ENCODE results near the gene DGAT2. TPM values are rescaled to one million over a fixed set of nuclear protein-coding genes. Genes with fewer than 3 reads are reported as not detected.
A peak's percentile ranks its signal among the peaks of the same experiment; 100 is the strongest.

Gene DGAT2
- total RNA-seq, 6 donors from 2014 or later = 2.1 to 17.3 (median 10.4) TPM

DNA sequence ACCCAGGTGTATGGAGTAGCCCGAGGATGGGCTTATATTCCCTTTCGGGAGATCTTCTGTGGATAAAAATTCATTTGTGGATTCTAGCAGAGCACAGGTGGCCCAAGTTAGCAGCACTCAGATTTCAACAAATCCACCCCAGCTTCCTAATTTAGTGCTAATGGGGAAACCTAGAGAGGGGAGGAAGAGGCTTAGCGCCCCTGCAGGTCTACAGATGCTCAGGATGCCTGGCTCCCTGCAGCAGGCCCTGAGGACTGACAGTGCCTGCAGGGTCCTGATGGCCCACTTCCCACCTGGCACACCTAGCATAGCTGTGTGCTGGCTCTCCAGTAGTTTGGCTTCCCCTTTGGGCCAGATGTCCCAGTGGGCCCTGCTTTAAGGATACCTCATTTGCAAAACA is 6.5 kb downstream of the DGAT2 start:
- Histone ChIP-seq H3K27ac (peak overlapping the region in 1 of 4 donors; percentile 81), H3K9me3 (no peaks in the 10 kb centered on the region), H3K4me3 (no peak overlapping the region), H3K36me3 (no peaks in the 10 kb centered on the region), H3K27me3 (no peaks in the 10 kb centered on the region), H3K4me1 (peaks cover 5 to 23% (median 11%) of the 10 kb centered on the region in 4 donors)
- 93 to 98% methylated on average over 3 of the region's 3 CpGs for WGBS, 2 donors
- ATAC-seq (ENCODE audit: low FRiP score in 2 of 2) (no peak), DNase-seq (no peak)
- no peak for TF ChIP-seq POLR2A (IDR thresholded peaks at IDR 0.05)
- no peak for TF ChIP-seq EP300 (IDR thresholded peaks at IDR 0.05)
- TF ChIP-seq, protein P1, sequence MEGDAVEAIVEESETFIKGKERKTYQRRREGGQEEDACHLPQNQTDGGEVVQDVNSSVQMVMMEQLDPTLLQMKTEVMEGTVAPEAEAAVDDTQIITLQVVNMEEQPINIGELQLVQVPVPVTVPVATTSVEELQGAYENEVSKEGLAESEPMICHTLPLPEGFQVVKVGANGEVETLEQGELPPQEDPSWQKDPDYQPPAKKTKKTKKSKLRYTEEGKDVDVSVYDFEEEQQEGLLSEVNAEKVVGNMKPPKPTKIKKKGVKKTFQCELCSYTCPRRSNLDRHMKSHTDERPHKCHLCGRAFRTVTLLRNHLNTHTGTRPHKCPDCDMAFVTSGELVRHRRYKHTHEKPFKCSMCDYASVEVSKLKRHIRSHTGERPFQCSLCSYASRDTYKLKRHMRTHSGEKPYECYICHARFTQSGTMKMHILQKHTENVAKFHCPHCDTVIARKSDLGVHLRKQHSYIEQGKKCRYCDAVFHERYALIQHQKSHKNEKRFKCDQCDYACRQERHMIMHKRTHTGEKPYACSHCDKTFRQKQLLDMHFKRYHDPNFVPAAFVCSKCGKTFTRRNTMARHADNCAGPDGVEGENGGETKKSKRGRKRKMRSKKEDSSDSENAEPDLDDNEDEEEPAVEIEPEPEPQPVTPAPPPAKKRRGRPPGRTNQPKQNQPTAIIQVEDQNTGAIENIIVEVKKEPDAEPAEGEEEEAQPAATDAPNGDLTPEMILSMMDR (IDR thresholded peaks at IDR 0.05) = no peak
- TF ChIP-seq POLR2AphosphoS5 (IDR thresholded peaks at IDR 0.05) = no peak

DNA sequence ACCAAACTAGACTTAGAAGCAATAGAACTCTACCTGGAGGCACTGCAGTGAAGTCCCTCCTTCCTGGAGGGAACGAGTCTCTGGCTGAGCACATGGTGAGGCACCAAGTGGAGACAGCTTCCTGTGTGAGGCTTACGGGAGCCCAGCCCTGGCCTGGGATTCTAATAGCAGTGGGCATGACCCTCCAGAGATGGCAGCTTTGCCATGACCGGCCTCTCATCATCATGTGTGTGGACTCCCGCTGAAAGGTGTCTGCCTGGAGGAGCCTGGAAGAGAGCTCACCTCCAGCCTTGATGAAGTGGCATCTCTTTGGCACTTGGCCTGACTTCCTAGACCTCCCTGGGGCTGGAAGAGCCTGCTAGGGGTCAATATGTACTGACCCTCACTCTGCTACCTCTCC is 8.0 kb downstream of the DGAT2 start:
- ATAC-seq (ENCODE audit: low FRiP score in 2 of 2) = no peak
- WGBS, 2 donors = 94% methylated on average over 4 of the region's 4 CpGs; no CpG with 5 or more reads in 1 of the 2 donors
- no peaks in the 10 kb centered on the region for H3K36me3 ChIP-seq

DNA sequence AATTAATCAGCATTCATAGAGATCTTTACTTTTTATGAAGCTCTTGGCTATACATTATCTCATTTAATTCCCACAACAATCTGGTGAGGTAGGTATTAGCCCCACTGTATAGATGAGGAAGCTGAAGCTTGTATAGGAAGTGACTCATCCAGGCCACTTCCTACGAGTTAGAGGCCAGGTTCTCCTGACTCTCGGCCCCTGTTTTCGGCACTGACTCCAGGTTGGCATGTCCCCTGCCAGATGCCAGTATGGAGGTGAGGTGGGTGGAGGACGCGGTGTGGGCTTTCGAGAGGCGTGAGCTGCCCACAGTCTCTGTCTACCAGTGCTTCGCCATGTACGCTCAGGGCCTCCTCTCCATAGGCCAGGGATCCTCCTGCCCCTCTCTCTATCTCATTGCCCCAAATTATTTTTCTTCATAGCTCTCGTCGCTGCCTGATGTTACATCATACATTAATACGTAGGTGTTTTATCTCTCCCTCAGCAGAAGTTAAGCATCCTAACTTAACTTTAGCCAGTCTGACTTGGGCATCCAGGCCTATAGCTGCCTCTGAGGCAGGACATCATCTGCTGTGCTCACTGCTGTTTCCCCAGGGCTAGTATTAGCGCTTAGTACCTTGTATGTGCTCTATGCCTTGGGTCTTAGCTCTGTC is 9.0 kb downstream of the DGAT2 start:
- WGBS, 2 donors = 77 to 85% methylated on average over 13 of the region's 13 CpGs
- ATAC-seq (ENCODE audit: low FRiP score in 2 of 2) (peak in 1 of 2 donors; percentile 53), DNase-seq (peak in 1 of 2 donors; percentile 56)
- H3K4me3 ChIP-seq = no peak overlapping the region
- H3K27ac ChIP-seq = peak overlapping the region in 3 of 4 donors; percentile 10 to 76 (median 61)
- no peaks in the 10 kb centered on the region for H3K9me3 ChIP-seq
- TF ChIP-seq, protein P1 (IDR thresholded peaks at IDR 0.05) = no peak
- no peak for TF ChIP-seq POLR2AphosphoS5 (IDR thresholded peaks at IDR 0.05)
- no peak for TF ChIP-seq POLR2A (IDR thresholded peaks at IDR 0.05)
- no peak for TF ChIP-seq EP300 (IDR thresholded peaks at IDR 0.05)
- peaks cover 0 to 5% (median 1%) of the 10 kb centered on the region in 4 donors for H3K4me1 ChIP-seq
- no peaks in the 10 kb centered on the region for H3K36me3 ChIP-seq
- H3K27me3 ChIP-seq = no peaks in the 10 kb centered on the region

More for the DNA sequence above, 8.0 kb downstream of the DGAT2 start:
- Histone ChIP-seq H3K9me3 (no peaks in the 10 kb centered on the region), H3K4me3 (no peak overlapping the region), H3K4me1 (peaks cover under 1 to 10% (median 5%) of the 10 kb centered on the region in 4 donors), H3K27me3 (no peaks in the 10 kb centered on the region), H3K27ac (peak overlapping the region in 2 of 4 donors; percentile 52 to 76)
- TF ChIP-seq POLR2A (IDR thresholded peaks at IDR 0.05) = no peak
- TF ChIP-seq, protein P1 (IDR thresholded peaks at IDR 0.05) = no peak
- no peak for TF ChIP-seq EP300 (IDR thresholded peaks at IDR 0.05)
- TF ChIP-seq POLR2AphosphoS5 (IDR thresholded peaks at IDR 0.05) = no peak
- DNase-seq = no peak

DNA sequence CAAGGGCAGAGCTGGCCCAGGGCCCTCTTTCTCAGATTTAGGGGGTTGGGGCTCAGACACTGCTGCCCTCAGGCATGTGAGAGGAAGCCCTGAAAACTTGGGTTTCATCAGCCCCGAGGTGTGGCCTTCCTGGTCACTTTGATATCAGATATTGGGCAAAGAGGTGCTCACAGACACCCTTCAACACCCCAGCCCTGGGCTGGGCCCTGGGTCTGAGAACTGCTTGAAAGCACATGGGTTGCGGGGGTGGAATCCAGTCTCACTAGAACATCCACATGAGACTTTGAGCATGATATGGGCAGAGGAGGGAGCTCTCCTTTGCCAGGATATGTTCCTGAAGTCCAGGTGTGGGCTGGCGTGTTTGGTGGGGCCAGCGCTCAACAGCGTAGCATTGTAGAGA is 10.4 kb downstream of the DGAT2 start:
- ATAC-seq (ENCODE audit: low FRiP score in 2 of 2) (no peak), DNase-seq (no peak)
- no peak for TF ChIP-seq POLR2AphosphoS5 (IDR thresholded peaks at IDR 0.05)
- TF ChIP-seq EP300 (IDR thresholded peaks at IDR 0.05) = no peak
- TF ChIP-seq POLR2A (IDR thresholded peaks at IDR 0.05) = no peak
- Histone ChIP-seq H3K9me3 (no peaks in the 10 kb centered on the region), H3K27ac (no peak overlapping the region), H3K4me3 (no peak overlapping the region), H3K36me3 (no peaks in the 10 kb centered on the region), H3K4me1 (peaks cover 0 to 5% (median 1%) of the 10 kb centered on the region in 4 donors), H3K27me3 (no peaks in the 10 kb centered on the region)
- 79 to 84% methylated on average over 5 of the region's 5 CpGs for WGBS, 2 donors

DNA sequence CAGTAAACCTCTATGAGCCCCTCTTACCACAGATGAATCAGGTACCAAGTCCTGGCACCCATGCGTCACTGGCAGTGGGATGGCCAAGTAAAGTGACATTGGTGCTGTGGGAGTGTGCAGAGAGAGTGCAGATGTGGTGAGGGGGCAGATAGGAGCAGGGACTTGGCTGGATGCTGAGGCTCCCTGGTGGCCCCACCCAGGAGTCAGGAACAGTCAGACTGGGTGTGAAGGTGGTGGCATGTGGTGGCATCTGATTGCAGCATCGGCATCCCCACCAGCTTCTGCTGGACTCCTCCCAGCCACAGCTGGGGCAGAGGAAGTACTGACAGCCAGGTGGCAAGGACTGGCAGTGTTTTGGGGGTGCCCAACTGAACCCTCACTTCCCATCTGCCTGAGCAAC is 11.4 kb downstream of the DGAT2 start:
- no peak overlapping the region for H3K27ac ChIP-seq
- TF ChIP-seq, protein P1 (IDR thresholded peaks at IDR 0.05) = no peak
- H3K4me1 ChIP-seq = peaks cover 0 to 5% (median 1%) of the 10 kb centered on the region in 4 donors
- H3K4me3 ChIP-seq = no peak overlapping the region
- 74 to 100% methylated on average over 1 to 2 of the region's 2 CpGs for WGBS, 2 donors
- H3K36me3 ChIP-seq = no peaks in the 10 kb centered on the region
- no peaks in the 10 kb centered on the region for H3K9me3 ChIP-seq
- H3K27me3 ChIP-seq = no peaks in the 10 kb centered on the region
- DNase-seq = no peak
- ATAC-seq (ENCODE audit: low FRiP score in 2 of 2) = no peak

Data from upper lobe of left lung (tissue), 6 donors.